GM12891 (cell line): ENCODE data around the gene PPP1R1C.

Source experiments
- POLR2A ChIP-seq: IDR thresholded peaks from 2 replicates; pipeline ENCODE4 v1.6.1; 2011; ENCODE audit warnings: low read depth, low read length, control low read depth
- POLR2AphosphoS5 ChIP-seq: IDR thresholded peaks from 2 replicates; pipeline ENCODE4 v1.6.1; 2011; ENCODE audit warnings: low read depth, low read length, control low read depth
- SPI1 ChIP-seq: IDR thresholded peaks from 2 replicates; pipeline ENCODE4 v1.6.1; 2011; ENCODE audit warnings: low read depth, low read length, control low read depth
- TAF1 ChIP-seq: IDR thresholded peaks from 2 replicates; pipeline ENCODE4 v1.6.1; 2011; ENCODE audit warnings: low read depth, low read length, control low read depth

- TF ChIP-seq POLR2A (no peak), POLR2AphosphoS5 (no peak), TAF1 (no peak), SPI1 (no peak)
Measured at GRCh38 chr2:181998041-181998835, 12.6 kb downstream of the PPP1R1C start.
